Inflammatory macrophage treated with lipopolysaccharide for 1 hour (primary cell): ENCODE results near the gene TLE2.
"Not testable (repeated sequence)": the region's sequence is repeated elsewhere in the genome, so short reads cannot be mapped to it uniquely, and the experiment has no call there.

Experiments used
- DNase-seq, 2 donors: peaks; one replicate each; pipeline ENCODE4 v3.0.0-alpha.2; 2020 to 2022

TLE2 gene

GRCh38 chr19:3012059-3012458, 17.0 kb downstream of the TLE2 start:
- not testable (repeated sequence) for DNase-seq

GRCh38 chr19:3010871-3011270, 18.2 kb downstream of the TLE2 start:
- DNase-seq = no peak

- no peak for DNase-seq
Observed at GRCh38 chr19:3008994-3009393, 20.1 kb downstream of the TLE2 start.

- DNase-seq = no peak
Observed at GRCh38 chr19:3007975-3008374, 21.1 kb downstream of the TLE2 start.

GRCh38 chr19:3006075-3006767, 22.9 kb downstream of the TLE2 start:
- no peak for DNase-seq

GRCh38 chr19:3005345-3005744, 23.7 kb downstream of the TLE2 start:
- no peak for DNase-seq

- DNase-seq = no peak
Observed at GRCh38 chr19:3004522-3004921, 24.6 kb downstream of the TLE2 start.

GRCh38 chr19:3003046-3003445, 26.0 kb downstream of the TLE2 start:
- DNase-seq = no peak

GRCh38 chr19:3001235-3001800, 27.8 kb downstream of the TLE2 start:
- no peak for DNase-seq

GRCh38 chr19:2998642-2999041, 30.4 kb downstream of the TLE2 start:
- no peak for DNase-seq

- no peak for DNase-seq
Observed at GRCh38 chr19:2997720-2998119, 31.4 kb downstream of the TLE2 start.

GRCh38 chr19:2994588-2995131, 34.4 kb downstream of the TLE2 start:
- DNase-seq = no peak

- no peak for DNase-seq
Observed at GRCh38 chr19:2993579-2993978, 35.5 kb downstream of the TLE2 start.

GRCh38 chr19:2992958-2993357, 36.1 kb downstream of the TLE2 start:
- no peak for DNase-seq

GRCh38 chr19:2992333-2992732, 36.7 kb downstream of the TLE2 start:
- not testable (repeated sequence) for DNase-seq

GRCh38 chr19:2989236-2989946, 39.7 kb downstream of the TLE2 start:
- DNase-seq = no peak

- no peak for DNase-seq
Observed at GRCh38 chr19:2988568-2988967, 40.5 kb downstream of the TLE2 start.

GRCh38 chr19:2987797-2988196, 41.3 kb downstream of the TLE2 start:
- no peak for DNase-seq

- DNase-seq = no peak
Observed at GRCh38 chr19:2986951-2987524, 42.0 kb downstream of the TLE2 start.

- DNase-seq = no peak
Observed at GRCh38 chr19:2984215-2984528, 44.9 kb downstream of the TLE2 start.

GRCh38 chr19:2983351-2984214, 45.5 kb downstream of the TLE2 start:
- no peak for DNase-seq

- DNase-seq = no peak
Observed at GRCh38 chr19:2982983-2983350, 46.1 kb downstream of the TLE2 start.

- DNase-seq = no peak
Observed at GRCh38 chr19:2982561-2982960, 46.5 kb downstream of the TLE2 start.
